Ovary (tissue), 9 donors: ENCODE data around the gene TXNDC15. TPM values are rescaled to one million over a fixed set of nuclear protein-coding genes. Genes with fewer than 3 reads are reported as not detected.
"Not testable (repeated sequence)": the region's sequence is repeated elsewhere in the genome, so short reads cannot be mapped to it uniquely, and the experiment has no call there.

Experiments
- DNase-seq, 5 donors: peaks; one replicate each; pipeline ENCODE4 v3.0.0-alpha.2; 2019 to 2020
- H3K27ac ChIP-seq, 2 donors: fragments of 200-600 bp; one replicate each; pipeline versions ENCODE4 v1.5.1 to v1.8.0; 2019 to 2022
- H3K27me3 ChIP-seq: fragments of 200-600 bp; one replicate; pipeline ENCODE4 v1.8.0; 2022
- H3K36me3 ChIP-seq: fragments of 200-600 bp; sonication (generic); one replicate; pipeline ENCODE4 v1.5.1; 2019
- H3K4me1 ChIP-seq: one replicate; pipeline ENCODE4 v1.8.1; 2013; ENCODE audit warnings: mild to moderate bottlenecking, moderate library complexity; ENCODE audit not compliant: insufficient read depth
- H3K4me3 ChIP-seq: fragments of 200-600 bp; sonication (generic); one replicate; pipeline ENCODE4 v1.5.1; 2017
- H3K9me3 ChIP-seq, 2 donors: fragments of 200-600 bp in 1 of 2; sonication (generic) in 1 of 2; one replicate each; pipeline versions ENCODE4 v1.5.1 to v1.8.1; 2013 to 2019; ENCODE audit warnings: mild to moderate bottlenecking in 1 of 2, moderate library complexity in 1 of 2
- EP300 ChIP-seq: sonication (generic); formaldehyde crosslinking; IDR thresholded peaks from one replicate; pipeline ENCODE4 v1.6.1; 2017; ENCODE audit warnings: antibody characterized with exemption
- POLR2A ChIP-seq: fragments of 450-650 bp; IDR thresholded peaks from one replicate; pipeline ENCODE4 v1.6.1; 2017; ENCODE audit warnings: antibody characterized with exemption, mild to moderate bottlenecking, moderate library complexity
- WGBS, 3 donors: extraction: QIAGEN DNeasy Blood & Tissue Kit in 1 of 3; methylation state at CpG; one replicate each; pipeline versions ENCODE4 v1.1.5 to v1.1.7; 2013 to 2017; 5-methylcytosine and 5-hydroxymethylcytosine counted together
- intact Hi-C, 4 donors: fragments of 100-400 bp; cut with DNase I; formaldehyde crosslinking; loops; one replicate each; pipeline versions ENCODE4 v1.11.0 to v1.15.1; 2022 to 2023
- polyA plus RNA-seq, 2 donors: library from polyadenylated mRNA; stranded (reverse); fragments of 200-250 nt in 1 of 2; fragments of 350-450 nt in 1 of 2; fragmentation: Illumina TruSeq in 1 of 2; extraction: RNeasy Lipid Tissue Mini Kit (QIAGEN cat#74804) in 1 of 2; gene quantifications; one replicate each; pipeline ENCODE4 v1.2.3, GENCODE V29; 2013 to 2014
- total RNA-seq, 7 donors: library from RNA; depleted of rRNA in 2 of 7; stranded (reverse); fragments of >200 nt in 2 of 7; fragmentation: NEBNext Ultra II Directional in 3 of 7; extraction: Animal tissue kit (Norgen Biotek cat#: 25700) in 3 of 7; gene quantifications; one replicate each; pipeline versions ENCODE4 v1.1.0 to v1.2.4, GENCODE V29; 2016 to 2023
- TF ChIP-seq, protein P1 (sequence below), 3 donors: fragments of 450-650 bp in 2 of 3; fragments of 200-600 bp in 1 of 3; IDR thresholded peaks; one replicate each; pipeline versions ENCODE4 v1.5.1 to v1.8.0; 2016 to 2022; ENCODE audit warnings: antibody characterized with exemption in 3 of 3, mild to moderate bottlenecking in 1 of 3
- donor health status: DM: no; HTN: no; CAD: no; lungs with moderate emphysema.
- donor health status: DM: no; HTN: no; CAD: no.
- donor health status: Bipolar disorder and iron deficiency.
- donor health status: DM: yes; HTN: yes; CAD: no.
- donor health status: DM: no; HTN: no; CAD: no.
- donor health status: DM: yes; HTN: yes; CAD: no.

Gene TXNDC15
- total and polyA plus RNA-seq, 9 donors = 55.3 to 150 (median 71.4) TPM

DNA sequence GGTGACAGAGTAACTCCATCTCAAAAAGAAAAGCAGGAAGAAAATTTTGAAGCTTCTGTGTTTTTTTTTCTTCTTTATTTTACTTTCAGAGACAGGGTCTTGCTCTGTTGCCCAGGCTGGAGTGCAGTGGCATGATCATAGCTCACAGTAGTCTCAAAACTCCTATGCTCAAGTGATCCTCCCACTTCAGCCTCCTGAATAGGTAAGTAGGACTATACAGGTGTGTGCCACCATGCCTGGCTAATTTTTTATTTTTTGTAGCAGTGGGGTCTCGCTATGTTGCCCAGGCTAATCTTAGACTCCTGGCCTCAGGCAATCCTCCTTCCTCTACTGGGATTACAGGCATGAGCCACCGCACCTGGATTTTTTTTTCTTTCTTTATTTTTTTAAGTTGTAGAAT is 38.5 kb upstream of the TXNDC15 start:
- WGBS, 3 donors = 96 to 98% (median 97%) methylated on average over 2 of the region's 2 CpGs
- no peaks in the 10 kb centered on the region for H3K27me3 ChIP-seq
- H3K36me3 ChIP-seq = no peaks in the 10 kb centered on the region
- DNase-seq = no peak
- no peak overlapping the region for H3K27ac ChIP-seq
- no peaks in the 10 kb centered on the region for H3K9me3 ChIP-seq
- intact Hi-C loops = no loop called here
- no peak overlapping the region for H3K4me3 ChIP-seq
- H3K4me1 ChIP-seq = peaks cover 2% of the 10 kb centered on the region
- no peak for TF ChIP-seq POLR2A
- TF ChIP-seq, protein P1, sequence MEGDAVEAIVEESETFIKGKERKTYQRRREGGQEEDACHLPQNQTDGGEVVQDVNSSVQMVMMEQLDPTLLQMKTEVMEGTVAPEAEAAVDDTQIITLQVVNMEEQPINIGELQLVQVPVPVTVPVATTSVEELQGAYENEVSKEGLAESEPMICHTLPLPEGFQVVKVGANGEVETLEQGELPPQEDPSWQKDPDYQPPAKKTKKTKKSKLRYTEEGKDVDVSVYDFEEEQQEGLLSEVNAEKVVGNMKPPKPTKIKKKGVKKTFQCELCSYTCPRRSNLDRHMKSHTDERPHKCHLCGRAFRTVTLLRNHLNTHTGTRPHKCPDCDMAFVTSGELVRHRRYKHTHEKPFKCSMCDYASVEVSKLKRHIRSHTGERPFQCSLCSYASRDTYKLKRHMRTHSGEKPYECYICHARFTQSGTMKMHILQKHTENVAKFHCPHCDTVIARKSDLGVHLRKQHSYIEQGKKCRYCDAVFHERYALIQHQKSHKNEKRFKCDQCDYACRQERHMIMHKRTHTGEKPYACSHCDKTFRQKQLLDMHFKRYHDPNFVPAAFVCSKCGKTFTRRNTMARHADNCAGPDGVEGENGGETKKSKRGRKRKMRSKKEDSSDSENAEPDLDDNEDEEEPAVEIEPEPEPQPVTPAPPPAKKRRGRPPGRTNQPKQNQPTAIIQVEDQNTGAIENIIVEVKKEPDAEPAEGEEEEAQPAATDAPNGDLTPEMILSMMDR (IDR thresholded peaks at IDR 0.05) = no peak
- TF ChIP-seq EP300 = no peak

DNA sequence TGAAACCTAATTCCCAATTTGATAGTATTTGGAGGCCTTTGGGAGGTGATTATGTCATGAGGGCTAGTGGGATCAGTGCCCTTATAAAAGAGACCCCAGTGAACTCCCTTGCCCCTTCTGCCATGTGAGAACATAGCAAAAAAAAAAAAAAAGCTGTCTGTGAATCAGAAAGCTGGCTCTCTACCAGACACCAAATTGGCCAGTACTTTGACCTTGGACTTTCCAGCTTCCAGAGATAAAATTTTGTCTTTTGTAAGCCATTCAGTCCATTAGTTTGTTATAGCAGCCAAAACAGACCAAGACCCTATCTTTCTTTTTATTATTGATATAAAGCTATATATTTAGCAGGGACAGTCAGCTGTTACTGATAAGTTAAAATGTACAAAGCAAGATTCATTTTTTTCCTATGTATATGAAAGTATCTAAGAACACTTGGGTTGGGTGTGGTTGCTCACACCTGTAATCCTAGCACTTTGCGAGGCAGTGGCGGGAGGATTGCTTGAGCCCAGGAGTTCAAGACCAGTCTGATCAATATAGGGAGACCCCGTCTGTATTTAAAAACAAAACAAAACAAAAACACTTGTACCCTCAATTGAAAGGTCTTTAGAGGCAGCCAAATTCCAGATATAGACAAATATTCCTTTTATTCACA is 36.5 kb upstream of the TXNDC15 start:
- no peak for DNase-seq
- Histone ChIP-seq H3K36me3 (no peaks in the 10 kb centered on the region), H3K4me1 (peaks cover 2% of the 10 kb centered on the region), H3K9me3 (no peaks in the 10 kb centered on the region), H3K4me3 (no peak overlapping the region), H3K27me3 (no peaks in the 10 kb centered on the region), H3K27ac (no peak overlapping the region)
- intact Hi-C loops = no loop called here
- TF ChIP-seq, protein P1 (IDR thresholded peaks at IDR 0.05) = no peak
- TF ChIP-seq EP300 = no peak
- TF ChIP-seq POLR2A = no peak
- 68 to 83% (median 78%) methylated on average over 3 of the region's 3 CpGs for WGBS, 3 donors

DNA sequence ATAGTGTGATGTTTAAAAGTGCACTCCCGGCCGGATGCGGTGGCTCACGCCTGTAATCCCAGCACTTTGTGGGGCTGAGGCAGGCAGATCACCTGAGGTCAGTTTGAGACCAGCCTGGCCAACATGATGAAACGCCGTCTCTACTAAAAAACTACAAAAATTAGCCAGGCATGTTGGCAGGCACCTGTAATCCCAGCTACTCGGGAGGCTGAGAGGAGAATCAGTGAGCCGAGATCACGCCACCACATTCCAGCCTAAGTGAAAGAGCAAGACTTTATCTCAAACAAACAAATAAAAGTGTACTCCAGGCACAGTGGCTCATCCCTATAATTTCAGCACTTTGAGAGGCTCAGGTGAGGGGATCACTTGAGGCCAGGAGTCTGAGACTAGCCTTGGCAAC is 35.8 kb upstream of the TXNDC15 start:
- H3K27me3 ChIP-seq, H3K36me3 ChIP-seq: not testable (repeated sequence)
- WGBS, 3 donors = 87 to 88% (median 88%) methylated on average over 9 of the region's 9 CpGs

DNA sequence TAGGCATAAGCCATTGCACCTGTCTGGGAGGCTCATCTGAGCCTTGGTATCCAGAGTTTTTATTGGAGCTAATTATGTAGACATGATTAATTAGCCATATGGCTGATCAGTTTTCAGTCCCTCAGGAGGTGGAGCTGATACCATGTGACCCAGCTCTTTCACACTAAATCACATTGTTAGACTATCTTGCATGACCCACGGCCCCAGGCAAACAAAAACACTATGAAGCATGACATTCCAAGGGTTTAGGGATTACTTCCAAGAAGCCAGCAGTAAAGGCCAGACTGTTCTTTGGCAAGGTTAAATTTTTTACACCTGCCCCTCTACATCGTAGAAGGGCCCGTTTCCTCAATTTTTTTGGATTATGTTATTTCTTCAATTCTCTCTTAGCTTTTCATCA is 33.4 kb upstream of the TXNDC15 start:
- Histone ChIP-seq H3K4me1 (no peaks in the 10 kb centered on the region), H3K27ac (no peak overlapping the region), H3K9me3 (no peaks in the 10 kb centered on the region), H3K27me3 (no peaks in the 10 kb centered on the region), H3K4me3 (no peak overlapping the region), H3K36me3 (no peaks in the 10 kb centered on the region)
- TF ChIP-seq, protein P1 (IDR thresholded peaks at IDR 0.05) = no peak
- TF ChIP-seq EP300 = no peak
- no peak for TF ChIP-seq POLR2A
- intact Hi-C loops = no loop called here
- DNase-seq = no peak
- 83 to 94% (median 85%) methylated on average over 3 of the region's 3 CpGs for WGBS, 3 donors

More for the DNA sequence above, 35.8 kb upstream of the TXNDC15 start:
- H3K4me1 ChIP-seq, H3K27ac ChIP-seq, H3K9me3 ChIP-seq, DNase-seq, H3K4me3 ChIP-seq, intact Hi-C loops: not testable (repeated sequence)

DNA sequence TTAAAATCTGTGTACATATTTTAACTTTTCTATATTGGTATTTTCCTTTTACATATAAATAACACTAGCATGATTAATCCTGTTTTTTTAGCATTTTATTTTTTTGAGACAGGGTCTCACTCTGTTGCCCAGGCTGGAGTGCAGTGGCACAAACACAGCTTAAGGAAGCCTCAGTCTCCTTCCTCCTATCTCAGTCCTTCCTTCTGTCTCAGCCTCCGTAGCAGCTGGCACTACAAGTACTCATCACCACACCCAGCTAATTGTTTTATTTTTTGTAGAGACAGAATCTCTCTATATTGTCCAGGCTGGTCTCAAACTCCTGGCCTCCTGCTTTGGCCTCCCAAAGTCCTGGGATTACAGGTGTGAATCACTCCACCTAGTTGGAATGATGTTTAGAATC is 29.9 kb upstream of the TXNDC15 start:
- H3K4me3 ChIP-seq = no peak overlapping the region
- H3K9me3 ChIP-seq = no peaks in the 10 kb centered on the region
- H3K36me3 ChIP-seq = no peaks in the 10 kb centered on the region
- H3K27ac ChIP-seq = no peak overlapping the region
- 87 to 92% (median 89%) methylated on average over 1 of the region's 1 CpG for WGBS, 3 donors
- intact Hi-C loops = no loop called here
- peaks cover 1% of the 10 kb centered on the region for H3K4me1 ChIP-seq
- no peak for DNase-seq
- H3K27me3 ChIP-seq = no peaks in the 10 kb centered on the region
- TF ChIP-seq POLR2A (no peak), EP300 (no peak)
- TF ChIP-seq, protein P1 (IDR thresholded peaks at IDR 0.05) = no peak
